Activated CD4-positive, alpha-beta T cell treated with anti-CD3 and anti-CD28 coated beads, Interleukin-2, amount 50 U/mL, for 4 hours (primary cell): ENCODE data around the gene KRT26.
"Not testable (repeated sequence)": the region's sequence is repeated elsewhere in the genome, so short reads cannot be mapped to it uniquely, and the experiment has no call there.

ENCODE experiments used
- DNase-seq, 2 experiments: peaks; one replicate each; pipeline ENCODE4 v3.0.0-alpha.2; 2020

KRT26 gene

GRCh38 chr17:40793832-40794231 lies 21.8 kb upstream of the KRT26 start:
- DNase-seq: no peak

GRCh38 chr17:40791787-40792436 lies 19.9 kb upstream of the KRT26 start:
- DNase-seq: no peak

GRCh38 chr17:40791111-40791510 lies 19.1 kb upstream of the KRT26 start:
- no peak for DNase-seq

- no peak for DNase-seq
These were observed 10.4 kb upstream of the KRT26 start, which contains the start of gene KRT27 for GRCh38 chr17:40782450-40782849. Gene KRT27 (minus strand): TSS chr17:40782550. CDS start chr17:40782493, 57 bp downstream.

GRCh38 chr17:40779181-40779909 lies 7.3 kb upstream of the KRT26 start:
- DNase-seq: peak in 1 of 2 experiments; percentile 5

- DNase-seq: no peak
These were observed 6.5 kb upstream of the KRT26 start for GRCh38 chr17:40778461-40778860.

DNA sequence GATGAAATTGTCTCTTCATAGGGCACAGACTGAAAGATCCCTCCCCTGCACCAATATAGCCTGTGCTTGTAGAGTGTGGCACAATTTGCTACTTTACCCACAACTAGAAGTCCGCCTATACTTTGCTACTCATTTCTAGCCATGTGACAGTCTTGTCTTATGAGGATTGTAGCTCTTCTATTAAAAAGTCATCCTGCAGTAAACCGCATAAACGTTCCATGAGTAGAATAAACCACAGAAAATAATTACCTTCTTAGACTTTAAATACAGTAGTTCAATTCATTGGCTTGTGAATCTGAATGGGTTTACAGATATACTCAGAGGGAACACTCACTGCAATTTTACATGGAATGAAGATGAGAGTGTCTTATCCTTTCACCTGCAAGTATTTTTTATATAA lies 6.0 kb upstream of the KRT26 start:
- DNase-seq: no peak

GRCh38 chr17:40777459-40777858 lies 5.5 kb upstream of the KRT26 start:
- DNase-seq: no peak

DNA sequence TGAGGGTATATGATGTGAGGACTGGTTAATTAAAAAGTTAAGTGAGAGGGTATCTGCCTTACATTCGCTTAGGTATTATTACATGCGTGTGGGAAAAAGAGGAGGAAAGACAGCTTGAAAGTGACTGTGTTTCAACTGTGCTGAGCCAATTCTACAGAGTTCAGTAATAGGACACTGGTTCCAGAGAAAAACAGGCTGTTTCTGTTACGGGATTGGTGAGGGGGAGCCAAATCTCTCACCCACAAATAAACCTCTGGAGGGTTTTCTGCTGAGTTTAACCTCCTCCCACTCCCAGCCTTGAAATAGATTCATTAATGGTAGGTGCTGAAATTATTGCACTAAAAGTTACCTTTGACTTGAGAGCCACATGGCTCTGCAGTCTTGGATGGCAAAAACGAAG lies 3.9 kb upstream of the KRT26 start:
- no peak for DNase-seq

- DNase-seq: no peak
These were observed 6.3 kb downstream of the KRT26 start for GRCh38 chr17:40765657-40766056.

GRCh38 chr17:40763752-40764151 lies 8.2 kb downstream of the KRT26 start:
- DNase-seq: no peak

DNA sequence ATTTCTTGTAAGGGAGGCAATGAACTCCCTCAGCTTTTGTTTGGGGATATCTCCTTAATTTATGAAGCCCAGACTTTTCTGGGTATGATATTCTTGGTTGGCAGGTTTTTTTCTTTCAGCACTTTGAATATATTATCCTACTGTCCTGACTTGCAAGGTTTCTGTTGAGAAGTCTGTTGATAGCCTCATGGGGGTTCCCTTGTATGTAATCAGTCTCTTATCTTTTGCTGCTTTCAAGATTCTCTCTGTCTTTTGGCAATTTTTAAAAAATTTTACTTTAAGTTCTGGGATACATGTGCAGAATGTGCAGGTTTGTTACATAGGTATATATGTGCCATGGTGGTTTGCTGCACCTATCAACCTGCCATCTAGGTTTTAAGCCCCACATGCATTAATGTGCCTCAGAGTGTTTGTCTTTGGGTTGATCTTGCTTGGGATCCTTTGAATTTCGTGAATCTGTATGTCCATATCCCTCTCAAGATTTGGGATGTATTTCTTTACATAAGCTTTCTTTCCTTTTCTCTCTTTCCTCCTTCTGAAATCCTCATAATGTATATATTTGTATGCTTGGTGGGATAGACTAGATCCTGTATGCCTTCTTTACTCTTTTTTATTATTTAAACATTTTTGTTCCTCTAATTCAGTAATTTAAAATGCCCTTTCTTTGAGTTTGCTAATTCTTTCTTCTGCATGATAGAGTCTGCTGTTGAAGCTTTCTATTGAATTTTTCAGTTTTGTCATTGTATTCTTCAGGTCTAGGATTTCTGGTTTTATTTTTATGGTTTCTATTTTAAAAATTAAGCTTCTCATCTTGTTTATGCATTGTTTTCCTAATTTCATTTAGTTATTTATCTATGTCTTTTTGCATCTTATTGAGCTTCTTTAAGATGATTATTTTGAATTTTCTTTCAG lies 11.6 kb downstream of the KRT26 start:
- DNase-seq: no peak

- DNase-seq: no peak
These were observed 16.8 kb downstream of the KRT26 start, which contains the start of gene KRT25 for GRCh38 chr17:40755231-40755630. Gene KRT25 (minus strand): TSS chr17:40755331. CDS start chr17:40755271, 60 bp downstream.

DNA sequence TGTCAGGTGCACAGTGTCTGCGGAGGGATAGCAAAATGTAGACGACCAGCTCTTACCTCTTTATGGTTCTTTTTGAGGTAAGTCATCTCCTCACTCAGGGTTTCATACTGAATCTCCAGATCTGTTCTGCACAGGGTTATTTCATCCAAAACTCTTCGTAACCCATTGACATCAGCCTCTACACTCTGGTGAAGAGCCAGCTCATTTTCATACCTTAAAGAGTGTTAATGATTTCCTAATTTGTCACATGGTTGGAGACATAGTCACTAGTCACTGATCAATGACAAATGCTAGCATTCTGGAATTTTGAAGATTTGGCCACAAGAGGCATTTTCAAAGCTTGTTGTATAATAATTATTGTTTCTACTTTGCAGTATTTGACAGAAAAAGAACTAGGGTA lies 18.2 kb downstream of the KRT26 start:
- no peak for DNase-seq

- DNase-seq: no peak
These were observed 20.9 kb downstream of the KRT26 start for GRCh38 chr17:40751065-40751464.

- DNase-seq: no peak
These were observed 21.6 kb downstream of the KRT26 start for GRCh38 chr17:40750391-40750790.

- DNase-seq: not testable (repeated sequence)
These were observed 23.3 kb downstream of the KRT26 start for GRCh38 chr17:40748666-40749065.

DNA sequence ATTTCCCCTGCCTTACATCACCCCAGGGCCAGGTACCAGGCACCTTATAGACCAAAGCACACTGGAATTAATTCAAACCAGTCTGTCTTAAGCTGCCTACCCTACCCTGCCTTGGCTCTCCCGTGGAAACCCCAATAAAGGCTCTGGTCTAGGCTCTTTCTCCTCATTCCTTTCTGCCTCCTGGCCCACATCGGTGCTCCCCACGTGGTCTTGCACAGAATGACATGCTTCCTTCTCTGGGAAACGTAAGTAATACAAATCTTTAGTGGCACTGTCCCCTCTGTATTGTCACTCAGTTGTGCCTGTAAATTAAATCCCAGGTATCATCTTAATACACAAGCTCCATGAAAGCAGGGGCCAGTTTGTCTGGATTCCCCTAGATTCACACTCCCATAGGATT lies 33.4 kb downstream of the KRT26 start:
- no peak for DNase-seq

DNA sequence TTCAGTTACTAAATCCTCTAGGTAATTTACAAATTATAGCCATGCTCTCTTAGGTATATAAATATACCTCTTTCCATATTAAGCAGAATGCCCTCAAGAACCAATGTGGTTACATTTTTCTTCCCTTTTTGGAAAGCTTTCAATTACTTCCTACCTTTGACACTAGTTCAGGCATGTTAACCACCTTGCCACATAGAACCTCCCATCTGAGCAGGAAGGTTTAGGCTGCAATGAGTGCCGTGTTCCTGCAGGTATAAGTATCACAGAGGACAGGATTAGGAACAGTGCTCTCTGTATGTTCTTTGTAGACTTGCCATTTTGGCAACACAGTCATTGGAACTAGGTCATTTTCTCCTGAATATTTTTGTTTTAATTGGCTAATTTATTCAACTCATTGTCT lies 37.0 kb downstream of the KRT26 start:
- no peak for DNase-seq

GRCh38 chr17:40734018-40734417 lies 38.0 kb downstream of the KRT26 start:
- DNase-seq: no peak

DNA sequence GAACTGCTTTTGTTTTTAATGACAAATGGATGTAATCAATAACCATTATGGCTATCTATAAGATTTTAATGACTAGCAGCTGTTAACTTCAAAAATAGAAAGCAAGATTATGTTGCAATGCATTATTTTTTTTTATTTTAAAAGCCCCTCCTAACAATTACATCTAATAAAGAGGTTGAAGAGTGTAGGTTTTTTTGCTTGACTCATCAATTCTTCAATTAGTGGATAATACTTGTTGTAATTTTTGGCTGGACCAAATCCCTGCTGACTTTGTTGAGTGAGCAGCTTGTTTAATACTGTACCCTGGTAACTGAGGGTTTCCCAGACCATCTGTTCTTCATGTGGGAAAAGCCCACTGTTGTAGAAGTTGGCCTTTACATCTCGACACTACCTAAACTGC lies 41.0 kb downstream of the KRT26 start:
- DNase-seq: no peak

DNA sequence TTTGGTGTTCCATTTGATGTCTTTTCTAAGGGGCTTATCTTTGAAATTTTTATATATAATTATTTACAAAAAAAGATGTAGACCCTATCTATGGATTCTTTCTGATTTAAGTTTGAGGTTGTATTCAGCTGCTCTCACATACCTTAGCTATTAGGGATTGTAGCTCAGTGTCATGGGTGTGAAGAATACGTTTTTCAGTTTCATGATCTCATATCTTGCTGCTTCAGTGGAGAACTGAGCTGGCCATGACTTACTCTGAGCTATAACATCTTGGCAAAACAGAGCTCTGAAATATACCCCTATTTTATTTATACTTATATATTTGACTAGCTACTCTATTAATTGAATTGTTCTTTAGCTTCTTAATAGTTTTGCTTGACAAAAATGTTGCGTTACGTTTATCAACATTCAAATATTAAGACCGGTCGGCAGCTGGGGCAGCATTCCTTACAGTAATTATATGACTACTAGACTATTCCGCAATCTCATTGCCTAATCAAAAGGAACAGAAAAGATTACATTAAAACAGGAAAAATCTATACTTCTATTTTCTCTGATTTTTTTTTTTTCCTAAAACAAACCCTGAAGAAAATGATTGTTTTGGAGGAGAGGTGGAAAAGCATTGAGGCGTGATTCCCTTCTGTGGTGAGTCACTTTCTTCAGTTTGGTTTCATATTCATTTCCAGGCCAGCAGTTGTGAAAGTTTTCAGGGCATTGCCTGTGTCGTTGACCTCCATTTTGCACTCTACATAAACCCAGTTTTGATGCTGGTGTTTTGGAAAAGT lies 44.4 kb downstream of the KRT26 start:
- DNase-seq: no peak

DNA sequence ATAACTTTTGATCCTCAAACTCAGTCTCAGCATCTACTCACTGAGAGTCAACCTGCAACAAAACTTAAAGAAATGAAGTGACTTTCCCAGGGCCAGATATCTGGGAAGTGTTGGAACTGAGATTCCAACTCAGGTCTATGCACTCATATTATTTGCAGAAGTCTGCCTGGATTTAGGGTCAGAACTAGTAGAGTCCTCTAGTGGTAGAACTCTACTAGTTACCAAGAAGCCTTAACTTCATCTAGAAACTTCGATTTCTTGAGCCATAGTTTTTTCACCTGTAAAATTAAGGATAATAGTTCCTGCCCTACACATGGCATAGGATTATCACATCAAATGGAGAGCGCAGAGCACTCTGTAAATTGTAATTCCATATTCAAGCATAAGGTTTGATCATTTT lies 45.1 kb downstream of the KRT26 start:
- DNase-seq: no peak
